Brain microvascular endothelial cell (primary cell): ENCODE data around the gene RAB11FIP3.
A peak's percentile ranks its signal among the peaks of the same experiment; 100 is the strongest.

Experiments used
- DNase-seq: peaks from one replicate; pipeline ENCODE4 v3.0.0-alpha.2; 2020
- H3K27ac ChIP-seq: fragments of 250-450 bp; sonication (Bioruptor Pico); 2 replicates; pipeline ENCODE4 v1.5.1; 2020; ENCODE audit warnings: mild to moderate bottlenecking, moderate library complexity
- H3K27me3 ChIP-seq: fragments of 250-450 bp; sonication (Bioruptor Pico); replicated peaks from 2 replicates; pipeline ENCODE4 v1.5.1; 2020; ENCODE audit warnings: mild to moderate bottlenecking
- H3K36me3 ChIP-seq: fragments of 250-450 bp; sonication (Bioruptor Pico); replicated peaks from 2 replicates; pipeline ENCODE4 v1.5.1; 2020; ENCODE audit warnings: mild to moderate bottlenecking
- H3K4me3 ChIP-seq: 2 replicates; pipeline ENCODE4 v1.5.1; 2011; ENCODE audit warnings: low read depth, mild to moderate bottlenecking, control low read depth, low read length, moderate library complexity
- in situ Hi-C: cut with HindIII; loops from 2 replicates; pipeline ENCODE4 v1.10.0; 2017; ENCODE audit warnings: low sequenced_read_pairs, low pct_ligation_motif_present
- TF ChIP-seq, protein P1 (sequence below): IDR thresholded peaks from 2 replicates; pipeline ENCODE4 v1.5.1; 2011; ENCODE audit warnings: low read depth, mild to moderate bottlenecking, moderate library complexity, low read length, control low read depth, inconsistent platforms; ENCODE audit errors: missing control alignments

The RAB11FIP3 gene

DNA sequence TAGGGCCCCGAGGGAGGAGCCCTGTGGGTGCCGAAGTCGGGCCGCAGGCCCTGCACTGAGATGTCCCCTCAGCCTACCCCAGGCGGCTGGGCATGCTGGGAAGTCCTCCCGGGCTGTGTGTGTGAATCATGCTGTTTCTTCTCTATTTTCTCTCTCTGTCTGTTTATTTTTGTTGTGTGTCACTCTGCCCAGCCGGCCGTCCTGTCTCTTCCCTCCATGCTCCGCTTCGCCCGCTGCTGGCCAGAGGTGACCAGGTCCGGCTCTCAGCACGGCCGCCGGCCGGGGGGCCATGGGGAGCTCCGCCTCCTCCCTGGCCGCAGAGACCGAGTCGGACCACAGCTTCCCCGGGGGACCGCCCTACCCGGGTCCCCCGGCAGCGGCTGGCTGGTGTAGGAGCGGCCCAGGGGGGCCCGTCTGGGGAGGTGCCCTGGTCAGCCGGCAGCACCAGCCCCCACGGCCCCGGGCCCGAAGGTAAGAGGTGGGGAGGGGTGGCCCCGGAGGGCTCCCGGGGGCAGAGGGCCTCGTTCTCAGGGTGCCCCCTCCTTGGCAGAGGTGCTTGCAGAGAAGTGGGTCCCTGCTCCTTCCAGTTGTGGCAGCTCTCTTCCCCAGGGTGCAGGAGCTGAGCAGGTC lies 114.6 kb downstream of the RAB11FIP3 start:
- peak; percentile 76 for DNase-seq
- H3K27me3 ChIP-seq, result no peaks in the 10 kb centered on the region
- H3K27ac ChIP-seq, result peak overlapping the region; percentile 40
- H3K36me3 ChIP-seq, result peaks cover 8% of the 10 kb centered on the region
- in situ Hi-C loops, result no loop called here
- H3K4me3 ChIP-seq, result no peak overlapping the region
- TF ChIP-seq, protein P1, sequence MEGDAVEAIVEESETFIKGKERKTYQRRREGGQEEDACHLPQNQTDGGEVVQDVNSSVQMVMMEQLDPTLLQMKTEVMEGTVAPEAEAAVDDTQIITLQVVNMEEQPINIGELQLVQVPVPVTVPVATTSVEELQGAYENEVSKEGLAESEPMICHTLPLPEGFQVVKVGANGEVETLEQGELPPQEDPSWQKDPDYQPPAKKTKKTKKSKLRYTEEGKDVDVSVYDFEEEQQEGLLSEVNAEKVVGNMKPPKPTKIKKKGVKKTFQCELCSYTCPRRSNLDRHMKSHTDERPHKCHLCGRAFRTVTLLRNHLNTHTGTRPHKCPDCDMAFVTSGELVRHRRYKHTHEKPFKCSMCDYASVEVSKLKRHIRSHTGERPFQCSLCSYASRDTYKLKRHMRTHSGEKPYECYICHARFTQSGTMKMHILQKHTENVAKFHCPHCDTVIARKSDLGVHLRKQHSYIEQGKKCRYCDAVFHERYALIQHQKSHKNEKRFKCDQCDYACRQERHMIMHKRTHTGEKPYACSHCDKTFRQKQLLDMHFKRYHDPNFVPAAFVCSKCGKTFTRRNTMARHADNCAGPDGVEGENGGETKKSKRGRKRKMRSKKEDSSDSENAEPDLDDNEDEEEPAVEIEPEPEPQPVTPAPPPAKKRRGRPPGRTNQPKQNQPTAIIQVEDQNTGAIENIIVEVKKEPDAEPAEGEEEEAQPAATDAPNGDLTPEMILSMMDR, result peak; percentile 54

DNA sequence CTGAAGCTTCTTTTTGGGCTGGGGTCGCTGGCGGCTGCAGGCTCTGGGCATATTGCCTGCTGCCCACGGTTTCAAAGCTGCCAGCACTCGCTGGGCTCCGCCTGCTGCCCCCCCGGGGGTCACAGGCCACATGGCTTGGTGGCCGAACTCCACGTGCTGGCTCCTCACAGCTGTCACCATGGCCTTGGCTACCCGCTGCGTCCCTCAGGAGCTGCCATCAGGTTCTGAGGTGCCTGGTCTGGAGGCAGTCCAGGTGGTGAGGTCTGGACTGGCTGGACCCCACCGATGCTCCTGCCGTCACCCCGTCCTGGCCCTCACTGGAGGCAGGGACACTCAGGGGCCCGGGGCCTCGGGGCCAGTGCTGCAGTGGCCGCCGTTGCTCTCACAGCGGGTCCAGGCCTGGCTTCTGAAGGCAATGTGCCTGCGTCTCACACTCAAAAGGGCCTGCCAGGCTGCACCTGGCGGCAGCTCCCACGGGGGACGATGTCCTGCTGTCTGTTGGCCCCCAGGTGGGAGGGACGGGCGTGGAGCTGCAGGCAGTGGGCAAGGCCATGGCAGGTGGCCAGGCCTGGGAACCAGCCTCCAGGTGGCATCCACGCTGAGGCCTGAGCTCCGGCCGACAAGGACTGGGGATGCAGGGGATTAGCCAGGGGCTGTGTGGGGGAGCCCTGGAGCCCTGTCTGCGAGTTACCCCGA lies 115.3 kb downstream of the RAB11FIP3 start:
- Histone ChIP-seq H3K36me3 (peaks cover 8% of the 10 kb centered on the region), H3K27me3 (no peaks in the 10 kb centered on the region), H3K4me3 (no peak overlapping the region), H3K27ac (no peak overlapping the region)
- no peak for DNase-seq
- TF ChIP-seq, protein P1, result no peak
- in situ Hi-C loops, result no loop called here

DNA sequence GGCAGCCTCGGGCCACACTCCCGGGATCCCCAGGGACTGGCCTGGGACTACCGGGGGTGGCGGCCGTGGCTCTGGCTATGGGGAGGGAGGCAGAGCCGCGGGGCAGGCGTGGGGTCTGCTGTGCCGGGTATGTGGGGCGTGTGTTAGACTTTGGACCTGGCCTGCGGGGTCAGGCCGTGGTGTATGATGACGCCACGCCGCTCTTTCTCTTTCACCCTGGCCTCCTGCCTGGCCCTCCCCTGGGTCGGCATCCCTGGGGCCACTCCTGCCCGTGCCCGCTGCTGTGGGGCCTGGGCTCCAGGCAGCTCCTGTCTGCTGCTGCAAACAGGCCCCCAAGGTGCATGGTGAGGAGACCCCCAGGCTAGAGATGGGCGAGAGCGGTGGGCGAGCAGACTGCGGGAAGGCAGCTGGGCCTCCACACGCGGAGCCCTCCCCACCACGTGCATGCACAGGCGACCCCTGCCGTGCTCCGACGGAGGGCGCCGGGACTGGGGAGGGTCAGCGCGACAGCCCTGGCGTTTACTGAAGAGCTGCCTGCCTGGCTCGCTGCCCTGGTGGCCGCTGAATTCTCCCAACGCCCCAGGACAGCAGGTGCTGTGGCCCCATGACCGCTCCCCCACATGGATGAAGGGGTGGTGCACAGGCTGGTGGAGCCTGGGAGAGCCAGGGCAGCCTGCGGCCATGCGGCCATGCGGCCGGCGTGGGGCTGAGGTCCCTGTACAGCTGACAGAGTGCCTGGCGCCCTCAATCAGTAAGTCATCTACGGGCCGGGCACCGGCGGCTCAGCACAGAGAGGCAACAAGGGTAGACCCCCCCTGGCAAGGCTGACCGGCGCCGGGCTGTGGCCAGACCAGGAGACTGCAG lies 118.1 kb downstream of the RAB11FIP3 start:
- DNase-seq, result no peak
- Histone ChIP-seq H3K4me3 (no peak overlapping the region), H3K27me3 (no peaks in the 10 kb centered on the region), H3K27ac (no peak overlapping the region), H3K36me3 (peaks cover 16% of the 10 kb centered on the region)
- TF ChIP-seq, protein P1, result no peak
- in situ Hi-C loops, result no loop called here

DNA sequence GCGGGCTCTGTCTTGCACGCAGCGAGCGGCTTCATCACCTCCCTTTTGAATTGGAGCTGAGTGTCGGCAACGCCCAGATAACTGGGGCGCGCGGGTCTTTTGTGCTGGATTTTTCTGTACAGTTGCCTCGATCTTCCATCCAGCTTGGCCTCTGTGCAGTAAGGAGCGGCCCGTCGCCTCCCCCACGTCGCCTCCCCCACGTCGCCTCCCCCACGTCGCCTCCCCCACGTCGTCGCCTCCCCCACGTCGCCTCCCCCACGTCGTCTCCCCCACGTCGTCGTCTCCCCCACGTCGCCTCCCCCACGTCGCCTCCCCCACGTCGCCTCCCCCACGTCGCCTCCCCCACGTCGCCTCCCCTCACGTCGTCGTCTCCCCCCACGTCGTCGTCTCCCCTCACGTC lies 119.1 kb downstream of the RAB11FIP3 start:
- Histone ChIP-seq H3K36me3 (peaks cover 21% of the 10 kb centered on the region), H3K27me3 (no peaks in the 10 kb centered on the region), H3K4me3 (no peak overlapping the region), H3K27ac (no peak overlapping the region)
- in situ Hi-C loops, result no loop called here
- TF ChIP-seq, protein P1, result no peak
- no peak for DNase-seq

DNA sequence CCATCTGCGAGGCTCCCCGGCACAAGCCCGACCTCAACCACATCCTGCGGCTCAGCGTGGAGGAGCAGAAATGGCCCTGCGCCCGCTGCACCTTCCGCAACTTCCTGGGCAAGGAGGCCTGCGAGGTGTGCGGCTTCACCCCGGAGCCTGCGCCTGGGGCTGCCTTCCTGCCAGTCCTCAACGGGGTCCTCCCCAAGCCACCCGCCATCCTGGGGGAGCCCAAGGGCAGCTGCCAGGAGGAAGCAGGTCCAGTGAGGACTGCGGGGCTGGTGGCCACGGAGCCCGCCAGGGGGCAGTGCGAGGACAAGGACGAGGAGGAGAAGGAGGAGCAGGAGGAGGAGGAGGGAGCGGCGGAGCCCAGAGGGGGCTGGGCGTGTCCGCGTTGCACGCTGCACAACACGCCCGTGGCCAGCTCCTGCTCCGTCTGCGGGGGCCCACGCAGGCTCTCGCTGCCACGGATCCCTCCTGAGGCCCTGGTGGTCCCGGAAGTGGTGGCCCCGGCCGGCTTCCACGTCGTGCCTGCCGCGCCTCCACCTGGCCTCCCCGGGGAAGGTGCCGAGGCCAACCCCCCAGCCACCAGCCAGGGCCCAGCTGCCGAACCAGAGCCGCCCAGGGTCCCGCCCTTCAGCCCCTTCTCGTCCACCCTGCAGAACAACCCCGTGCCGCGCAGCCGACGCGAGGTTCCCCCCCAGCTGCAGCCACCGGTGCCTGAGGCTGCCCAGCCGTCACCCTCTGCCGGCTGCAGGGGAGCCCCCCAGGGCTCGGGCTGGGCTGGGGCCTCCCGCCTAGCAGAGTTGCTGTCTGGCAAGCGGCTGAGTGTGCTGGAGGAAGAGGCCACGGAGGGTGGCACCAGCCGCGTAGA lies 121.7 kb downstream of the RAB11FIP3 start:
- DNase-seq, result no peak
- H3K27ac ChIP-seq, result no peak overlapping the region
- no peaks in the 10 kb centered on the region for H3K27me3 ChIP-seq
- peaks cover 32% of the 10 kb centered on the region for H3K36me3 ChIP-seq
- H3K4me3 ChIP-seq, result no peak overlapping the region
- TF ChIP-seq, protein P1, result peak; percentile 57
- in situ Hi-C loops, result no loop called here
